AG04450 (cell line): ENCODE measurements around the gene PROZ. TPM values are rescaled to one million over a fixed set of nuclear protein-coding genes. Genes with fewer than 3 reads are reported as not detected.

Experiments used
- CTCF ChIA-PET: fragments of 300-600, 350-600 bp; formaldehyde crosslinking; extraction: SDS; loops from one replicate; lab custom pipeline; 2022; ENCODE audit warnings: antibody characterized with exemption, inconsistent platforms; lab: Charles Lee
- POLR2A ChIA-PET: fragments of 350-600 bp; formaldehyde crosslinking; extraction: SDS; loops from one replicate; lab custom pipeline; 2021; ENCODE audit warnings: antibody characterized with exemption, inconsistent platforms; lab: Yijun Ruan, JAX
- DNase-seq: peaks from one replicate; pipeline ENCODE4 v3.0.0-alpha.2; 2011; ENCODE audit warnings: low read depth, low spot score
- H3K27ac ChIP-seq: one replicate; pipeline ENCODE4 v1.5.1; 2012; ENCODE audit warnings: low read depth, low read length, control low read depth
- H3K27me3 ChIP-seq: one replicate; pipeline ENCODE4 v1.6.0; 2012; ENCODE audit warnings: low read length; ENCODE audit not compliant: control insufficient read depth, insufficient read depth
- H3K4me3 ChIP-seq: 2 replicates; pipeline ENCODE4 v1.5.1; 2011; ENCODE audit warnings: mild to moderate bottlenecking, low read depth, low read length, control low read depth
- H3K9me3 ChIP-seq: 2 replicates; pipeline ENCODE4 v1.5.1; 2012; ENCODE audit warnings: low read length; ENCODE audit not compliant: control insufficient read depth, insufficient read depth
- polyA plus RNA-seq: library from polyadenylated mRNA; depleted of rRNA; stranded (reverse); fragments of >200 nt; gene quantifications from 2 replicates; pipeline ENCODE4 v1.2.3, GENCODE V29; 2011
- TF ChIP-seq, protein P1 (sequence below): IDR thresholded peaks from 2 replicates; pipeline ENCODE4 v1.5.1; 2011; ENCODE audit warnings: low read depth, low read length, control low read depth, inconsistent platforms

The PROZ gene
- polyA plus RNA-seq, 1 experiment = not detected

- Histone ChIP-seq H3K4me3 (no peak overlapping the region), H3K9me3 (peaks cover 13% of the 10 kb centered on the region; the same call in 1 of the 2 replicates), H3K27me3 (peaks cover 10% of the 10 kb centered on the region), H3K27ac (no peak overlapping the region)
- TF ChIP-seq, protein P1, sequence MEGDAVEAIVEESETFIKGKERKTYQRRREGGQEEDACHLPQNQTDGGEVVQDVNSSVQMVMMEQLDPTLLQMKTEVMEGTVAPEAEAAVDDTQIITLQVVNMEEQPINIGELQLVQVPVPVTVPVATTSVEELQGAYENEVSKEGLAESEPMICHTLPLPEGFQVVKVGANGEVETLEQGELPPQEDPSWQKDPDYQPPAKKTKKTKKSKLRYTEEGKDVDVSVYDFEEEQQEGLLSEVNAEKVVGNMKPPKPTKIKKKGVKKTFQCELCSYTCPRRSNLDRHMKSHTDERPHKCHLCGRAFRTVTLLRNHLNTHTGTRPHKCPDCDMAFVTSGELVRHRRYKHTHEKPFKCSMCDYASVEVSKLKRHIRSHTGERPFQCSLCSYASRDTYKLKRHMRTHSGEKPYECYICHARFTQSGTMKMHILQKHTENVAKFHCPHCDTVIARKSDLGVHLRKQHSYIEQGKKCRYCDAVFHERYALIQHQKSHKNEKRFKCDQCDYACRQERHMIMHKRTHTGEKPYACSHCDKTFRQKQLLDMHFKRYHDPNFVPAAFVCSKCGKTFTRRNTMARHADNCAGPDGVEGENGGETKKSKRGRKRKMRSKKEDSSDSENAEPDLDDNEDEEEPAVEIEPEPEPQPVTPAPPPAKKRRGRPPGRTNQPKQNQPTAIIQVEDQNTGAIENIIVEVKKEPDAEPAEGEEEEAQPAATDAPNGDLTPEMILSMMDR = no peak
- no peak for DNase-seq
- ChIA-PET CTCF (no interaction called here), POLR2A (no interaction called here)
These were observed 32.8 kb upstream of the PROZ start for GRCh38 chr13:113125506-113126264.

DNA sequence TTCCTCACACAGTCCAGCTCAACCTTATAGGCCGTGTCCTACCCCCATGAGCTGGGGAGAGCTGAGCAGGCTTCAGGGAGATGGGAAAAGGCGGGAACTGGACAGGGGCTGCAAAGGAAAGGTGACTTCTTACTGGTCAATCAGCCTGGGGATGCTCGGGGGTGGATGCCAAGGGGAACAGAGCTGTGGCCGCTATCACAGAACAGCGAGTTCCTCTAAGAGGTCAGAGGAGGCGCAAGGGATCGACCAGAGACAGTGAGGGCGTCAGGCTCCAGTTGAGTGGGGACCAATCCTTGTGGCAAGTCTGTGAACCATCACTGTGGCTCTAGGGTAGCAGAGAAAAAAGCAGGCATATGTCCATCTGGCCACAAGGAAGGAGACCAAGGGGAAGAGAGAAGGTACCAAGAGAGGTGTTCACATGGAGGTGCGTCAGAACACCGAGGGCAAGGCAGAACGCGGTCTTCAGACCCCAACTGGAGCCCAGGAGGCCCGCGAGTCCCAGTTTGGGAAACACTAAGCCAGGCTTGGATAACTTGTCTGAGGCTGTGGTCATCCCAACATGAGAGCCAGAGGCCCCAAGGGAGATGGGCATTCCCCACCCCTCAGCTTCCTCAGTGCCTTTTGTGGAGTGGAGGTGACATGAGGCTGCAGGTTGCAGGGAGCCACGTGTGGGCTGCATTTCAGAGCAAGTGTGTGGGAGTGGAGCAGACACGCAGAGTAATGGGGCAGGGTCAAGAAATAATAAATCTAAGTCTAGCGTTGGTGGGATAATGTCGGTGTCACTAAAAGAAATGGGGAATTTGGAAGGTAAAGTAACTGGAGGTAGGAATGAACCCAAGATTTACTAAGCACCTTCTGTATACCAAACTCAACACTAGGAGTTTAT lies 31.9 kb upstream of the PROZ start:
- peaks cover 13% of the 10 kb centered on the region; the same call in 1 of the 2 replicates for H3K9me3 ChIP-seq
- POLR2A ChIA-PET = interaction anchor here (0.6 kb wide), 1 partner anchor 51 kb away, joined by 3 read pairs; no protein-coding TSS in a partner anchor
- no peak overlapping the region for H3K27ac ChIP-seq
- no peak overlapping the region for H3K4me3 ChIP-seq
- CTCF ChIA-PET = no interaction called here
- no peak for DNase-seq
- H3K27me3 ChIP-seq = peaks cover 10% of the 10 kb centered on the region
- TF ChIP-seq, protein P1 = no peak

DNA sequence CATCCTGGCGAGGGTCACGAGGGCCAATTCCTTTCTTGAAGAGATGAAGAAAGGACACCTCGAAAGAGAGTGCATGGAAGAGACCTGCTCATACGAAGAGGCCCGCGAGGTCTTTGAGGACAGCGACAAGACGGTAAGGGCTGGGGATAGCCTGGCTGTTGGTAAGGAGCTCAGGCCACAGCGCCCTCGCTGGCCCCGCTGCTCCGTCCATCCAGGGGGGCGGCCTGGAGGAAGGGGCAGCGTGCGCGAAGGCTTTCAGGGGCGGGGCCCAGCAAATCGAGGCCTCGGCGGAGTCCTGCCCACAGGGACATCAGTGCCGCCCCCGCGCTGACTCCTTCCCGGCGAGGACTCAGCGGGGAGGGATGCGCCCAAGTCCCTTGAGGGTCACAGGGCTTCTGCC lies 29.0 kb upstream of the PROZ start:
- CTCF ChIA-PET = no interaction called here
- TF ChIP-seq, protein P1 = no peak
- Histone ChIP-seq H3K9me3 (peaks cover 13% of the 10 kb centered on the region; the same call in 1 of the 2 replicates), H3K4me3 (no peak overlapping the region), H3K27ac (no peak overlapping the region), H3K27me3 (peaks cover 10% of the 10 kb centered on the region)
- no peak for DNase-seq
- POLR2A ChIA-PET = no interaction called here

GRCh38 chr13:113129921-113130750 lies 28.3 kb upstream of the PROZ start:
- H3K9me3 ChIP-seq = peaks cover 13% of the 10 kb centered on the region; the same call in 1 of the 2 replicates
- ChIA-PET POLR2A (no interaction called here), CTCF (no interaction called here)
- TF ChIP-seq, protein P1 = no peak
- H3K27me3 ChIP-seq = peaks cover 10% of the 10 kb centered on the region
- no peak for DNase-seq
- no peak overlapping the region for H3K27ac ChIP-seq
- H3K4me3 ChIP-seq = no peak overlapping the region
